Measurements from ENCODE around the gene FAM50A. TPM values are rescaled to one million over a fixed set of nuclear protein-coding genes. Genes with fewer than 3 reads are reported as not detected.
A peak's percentile ranks its signal among the peaks of the same experiment; 100 is the strongest.
"Not testable (repeated sequence)": the region's sequence is repeated elsewhere in the genome, so short reads cannot be mapped to it uniquely, and the experiment has no call there.

FAM50A gene
- polyA plus RNA-seq, 1 experiment: 69.0 TPM

DNA sequence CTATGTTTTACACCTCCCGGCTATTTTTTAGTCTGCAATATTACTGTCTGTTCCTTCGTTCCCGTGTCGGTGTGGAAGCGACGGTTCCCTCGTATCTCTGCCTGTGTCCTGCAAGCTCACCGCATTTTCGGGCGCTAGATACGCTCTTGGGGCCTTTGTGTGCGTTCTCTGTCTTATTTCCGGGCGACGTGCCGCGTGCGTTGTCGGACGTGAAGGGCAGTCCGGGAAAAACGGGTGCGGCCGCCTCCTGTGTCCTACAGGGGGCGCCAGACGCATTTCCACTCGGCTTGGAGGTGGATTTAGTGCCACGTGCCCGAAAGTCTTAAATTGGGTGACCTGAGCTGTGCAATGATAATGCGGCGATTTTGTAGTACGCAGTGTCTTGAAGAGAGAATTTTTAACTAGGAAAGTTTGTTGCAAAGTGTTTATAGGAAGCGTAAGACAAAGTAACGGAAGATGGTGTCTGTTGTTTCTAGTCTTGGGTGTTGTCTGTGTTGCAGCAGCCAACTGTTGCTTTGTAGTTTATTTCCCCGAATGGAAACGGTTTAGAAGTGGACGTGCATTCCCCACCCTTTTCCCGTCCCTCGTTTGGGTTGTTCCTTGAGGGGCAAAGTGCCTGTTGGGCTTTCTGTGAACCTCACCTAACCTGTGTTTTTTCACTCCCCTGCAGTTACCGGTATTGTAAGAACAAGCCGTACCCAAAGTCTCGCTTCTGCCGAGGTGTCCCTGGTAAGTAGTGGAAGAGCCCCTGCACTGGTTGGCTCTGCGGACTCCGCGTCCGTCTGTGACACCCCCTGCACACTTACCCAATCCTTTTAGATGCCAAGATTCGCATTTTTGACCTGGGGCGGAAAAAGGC is 45.0 kb upstream of the FAM50A start:
- peak overlapping the region; percentile 98 for H3K27ac ChIP-seq (ENCODE audit: low read depth, low read length)
- no peak for DNase-seq (ENCODE audit: low read depth, low spot score)
- peak overlapping the region; percentile 84 for H3K4me3 ChIP-seq (ENCODE audit: low read depth, low read length)
- peak; percentile 71 for TF ChIP-seq CTCF (IDR thresholded peaks at IDR 0.05; ENCODE audit: low read depth, low read length)
- ChIA-PET CTCF (interaction anchor here (0.6 to 1.8 kb wide), 6 partner anchors 11 to 140 kb away, joined by 3 to 7 read pairs (median 4); partner anchors contain the start of gene DNASE1L1), POLR2A (interaction anchor here (0.8 to 1.8 kb wide), 6 partner anchors 8 to 131 kb away, joined by 3 to 12 read pairs (median 4); partner anchors contain the start of gene DNASE1L1)
- no peaks in the 10 kb centered on the region for H3K27me3 ChIP-seq (ENCODE audit: control insufficient read depth, insufficient read depth, low read length)
- H3K9me3 ChIP-seq (ENCODE audit: control insufficient read depth, insufficient read depth, low read length): no peaks in the 10 kb centered on the region

- Histone ChIP-seq H3K4me3 (ENCODE audit: low read depth, low read length) (peak overlapping the region; percentile 84), H3K27me3 (ENCODE audit: control insufficient read depth, insufficient read depth, low read length) (no peaks in the 10 kb centered on the region), H3K9me3 (ENCODE audit: control insufficient read depth, insufficient read depth, low read length) (no peaks in the 10 kb centered on the region), H3K27ac (ENCODE audit: low read depth, low read length) (peak overlapping the region; percentile 98)
- ChIA-PET POLR2A (no interaction called here), CTCF (interaction anchor here (1.2 kb wide), 1 partner anchor 133 kb away, joined by 4 read pairs; no protein-coding TSS in a partner anchor)
- no peak for TF ChIP-seq CTCF (IDR thresholded peaks at IDR 0.05; ENCODE audit: low read depth, low read length)
- no peak for DNase-seq (ENCODE audit: low read depth, low spot score)
Observed at GRCh38 chrX:154399527-154400368, 44.2 kb upstream of the FAM50A start.

GRCh38 chrX:154400369-154400817 is 43.5 kb upstream of the FAM50A start:
- POLR2A ChIA-PET: interaction anchor here (0.6 kb wide), 1 partner anchor 26 kb away, joined by 3 read pairs; no protein-coding TSS in a partner anchor
- DNase-seq (ENCODE audit: low read depth, low spot score); H3K9me3 ChIP-seq (ENCODE audit: control insufficient read depth, insufficient read depth, low read length); CTCF ChIA-PET; H3K27me3 ChIP-seq (ENCODE audit: control insufficient read depth, insufficient read depth, low read length); H3K27ac ChIP-seq (ENCODE audit: low read depth, low read length): not testable (repeated sequence)
- peak overlapping the region; percentile 84 for H3K4me3 ChIP-seq (ENCODE audit: low read depth, low read length)

DNA sequence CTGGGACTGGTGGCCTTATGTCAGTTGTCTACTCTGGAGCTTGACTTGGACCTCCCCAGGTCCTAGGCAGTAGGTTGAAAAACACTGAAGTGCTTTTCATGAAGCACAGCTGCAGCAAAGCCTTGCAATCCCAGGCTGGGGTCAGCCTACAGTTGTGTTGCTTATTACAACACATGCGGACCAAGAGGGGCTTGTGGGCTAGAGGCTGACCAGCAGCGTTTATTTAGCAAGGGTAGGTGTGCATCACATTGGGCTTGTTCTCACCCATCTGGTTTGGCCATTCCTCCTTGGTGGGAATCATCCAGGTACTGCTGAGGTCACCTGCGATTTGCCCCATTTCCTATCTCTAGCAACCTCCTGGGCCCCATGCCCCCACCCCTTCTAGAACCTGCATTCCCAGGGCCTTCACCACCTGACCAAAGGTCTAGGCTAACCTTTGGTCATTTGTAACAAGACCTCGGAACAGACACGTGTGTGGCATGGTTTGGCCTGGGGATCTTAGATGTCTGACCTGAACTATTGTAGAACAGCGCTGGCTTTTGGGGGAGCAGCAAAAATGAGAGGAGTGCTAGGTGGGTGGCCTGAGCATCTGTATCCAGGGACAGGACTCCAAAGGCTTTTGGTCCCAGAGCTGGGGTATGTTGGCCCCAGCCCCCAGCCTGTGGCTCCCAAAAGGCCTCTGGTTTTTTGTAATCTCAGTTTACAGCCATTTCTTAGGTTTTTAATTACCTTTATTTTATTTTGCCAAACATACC is 42.7 kb upstream of the FAM50A start:
- DNase-seq (ENCODE audit: low read depth, low spot score): no peak
- CTCF ChIA-PET: no interaction called here
- Histone ChIP-seq H3K27ac (ENCODE audit: low read depth, low read length) (no peak overlapping the region), H3K9me3 (ENCODE audit: control insufficient read depth, insufficient read depth, low read length) (no peaks in the 10 kb centered on the region), H3K27me3 (ENCODE audit: control insufficient read depth, insufficient read depth, low read length) (no peaks in the 10 kb centered on the region), H3K4me3 (ENCODE audit: low read depth, low read length) (no peak overlapping the region)
- POLR2A ChIA-PET: interaction anchor here (0.6 to 0.7 kb wide), 2 partner anchors 25 to 454 kb away, joined by 3 to 4 read pairs; no protein-coding TSS in a partner anchor
- no peak for TF ChIP-seq CTCF (IDR thresholded peaks at IDR 0.05; ENCODE audit: low read depth, low read length)

Measured in AG04450 (cell line).